Measurements from ENCODE around the gene CYFIP2. TPM values are rescaled to one million over a fixed set of nuclear protein-coding genes. Genes with fewer than 3 reads are reported as not detected.

Gene CYFIP2
- total RNA-seq, 1 donor from 2014 or later: 18.9 TPM

DNA sequence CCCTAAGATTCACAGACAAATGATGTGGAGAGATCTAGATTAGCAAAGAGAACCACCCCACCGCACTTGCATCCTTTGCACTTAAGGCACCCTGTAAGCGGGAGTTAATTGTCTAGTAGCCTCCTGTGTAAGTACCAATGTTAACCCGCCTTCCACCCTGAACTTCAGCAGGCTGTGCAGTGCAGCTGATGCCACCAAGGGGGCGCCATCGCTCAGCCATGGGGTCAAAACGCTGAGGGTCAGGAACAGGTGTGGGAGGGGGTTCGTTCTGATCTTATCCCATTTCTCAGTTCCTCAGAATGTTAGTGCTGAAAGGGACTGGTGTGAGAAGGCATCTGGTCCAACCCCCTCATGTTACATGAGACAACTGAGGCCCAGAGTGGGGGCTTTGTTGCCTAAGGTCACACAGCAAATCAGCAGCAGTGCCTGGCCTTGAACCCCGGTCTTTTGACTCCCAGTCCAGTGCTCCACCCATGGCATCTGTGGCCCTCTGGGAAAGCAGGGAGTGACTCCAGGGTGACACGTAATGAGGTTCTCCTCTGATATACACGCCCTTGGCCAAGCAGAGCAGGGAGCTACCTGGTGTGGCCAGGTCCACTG, 57.3 kb downstream of the CYFIP2 start:
- DNase-seq (ENCODE audit: low read depth, low spot score): no peak

DNA sequence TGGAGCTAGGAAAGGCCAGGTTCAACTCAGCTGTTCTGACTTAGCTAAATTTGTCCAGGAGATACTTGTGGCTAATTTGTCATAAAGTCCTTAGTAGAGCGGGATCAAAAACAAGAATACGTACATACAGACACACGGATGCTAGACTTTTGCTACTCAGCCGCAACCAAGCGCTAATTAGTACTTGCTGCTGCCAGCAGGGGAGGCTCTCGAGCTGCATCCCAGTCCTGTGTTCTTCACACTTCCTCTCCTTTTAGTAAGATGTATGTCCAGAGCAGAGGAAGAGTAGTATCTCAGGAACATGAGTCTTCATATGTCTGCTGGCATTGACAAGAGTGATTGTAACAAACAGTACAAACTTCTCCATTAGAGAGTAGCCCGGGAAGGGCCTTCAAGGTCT, 58.3 kb downstream of the CYFIP2 start:
- DNase-seq (ENCODE audit: low read depth, low spot score): no peak

DNA sequence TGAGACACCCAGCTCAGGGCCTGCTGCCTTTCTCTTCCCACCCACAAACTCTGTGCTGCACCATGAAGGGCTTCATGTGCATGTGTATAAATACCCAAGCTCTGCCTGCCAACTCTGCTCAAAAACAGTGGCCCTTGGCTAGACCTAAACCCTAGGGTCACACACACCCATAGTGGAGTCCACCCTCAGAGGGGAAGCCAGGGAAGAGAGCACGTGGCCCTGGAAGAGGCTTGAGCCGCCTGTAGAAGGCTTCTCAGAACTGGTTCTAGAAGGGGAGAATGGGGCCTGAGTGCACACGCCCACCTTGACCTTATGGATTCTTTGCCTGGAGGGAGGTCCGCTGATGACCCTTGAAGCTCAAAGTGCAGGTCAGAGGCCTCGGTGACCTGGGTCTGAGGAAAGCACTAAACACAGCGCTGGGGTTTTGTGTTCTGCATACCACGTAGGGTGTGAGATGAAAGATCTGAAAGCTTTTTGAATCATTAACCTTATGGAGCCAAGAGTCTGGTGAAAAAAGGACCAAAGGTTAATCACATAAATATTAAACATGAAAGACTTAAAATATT, 60.6 kb downstream of the CYFIP2 start:
- no peak for DNase-seq (ENCODE audit: low read depth, low spot score)

DNA sequence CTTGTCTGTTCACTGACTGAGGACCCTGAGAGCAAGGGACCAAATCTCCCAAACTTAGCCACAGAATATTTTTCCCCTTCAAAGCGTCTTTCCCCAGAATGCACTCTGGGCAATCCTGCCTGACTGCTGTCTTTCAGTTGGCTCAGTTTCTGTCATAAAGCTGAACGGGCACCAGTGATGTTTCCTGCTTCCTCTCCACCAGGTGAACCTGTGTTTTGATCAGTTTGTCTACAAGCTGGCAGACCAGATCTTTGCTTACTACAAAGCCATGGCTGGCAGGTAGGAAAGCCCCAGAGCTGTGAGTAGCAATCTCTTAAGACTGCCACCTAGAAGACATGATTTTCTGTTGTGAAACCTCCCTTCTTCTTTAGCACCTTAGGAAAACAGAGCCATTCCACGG, 61.8 kb downstream of the CYFIP2 start:
- DNase-seq (ENCODE audit: low read depth, low spot score): no peak

DNA sequence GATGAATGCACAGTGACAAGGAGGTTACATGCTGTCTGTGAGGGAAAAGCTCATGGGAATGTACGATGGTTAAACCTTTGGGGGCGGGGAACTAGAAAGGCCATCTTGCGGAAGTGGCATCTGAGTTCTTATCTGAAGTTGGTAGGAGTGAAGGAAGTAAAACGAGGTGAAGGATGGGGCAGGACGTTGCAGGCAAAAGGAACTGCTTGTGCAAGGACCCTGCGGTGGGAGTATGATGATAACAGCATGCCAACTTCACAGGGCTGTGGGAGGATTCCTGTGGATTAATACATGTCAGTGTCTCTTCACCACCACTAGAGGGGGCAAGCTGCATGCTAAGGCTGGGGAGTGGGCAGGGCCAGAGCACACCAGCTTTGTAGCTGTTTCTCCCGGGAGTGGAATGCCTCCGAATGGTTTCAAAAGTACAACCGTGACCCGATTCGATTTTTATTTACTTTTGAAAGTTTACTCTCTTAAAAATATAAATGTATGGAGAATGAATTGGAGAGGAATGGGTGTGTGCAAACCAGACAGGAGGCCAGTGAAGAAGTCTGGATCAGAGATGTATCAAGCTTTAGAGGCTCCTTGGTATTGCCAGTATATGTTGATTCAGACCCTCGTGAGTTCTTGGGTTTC, 62.5 kb downstream of the CYFIP2 start:
- peak; percentile 32 for DNase-seq (ENCODE audit: low read depth, low spot score)

DNA sequence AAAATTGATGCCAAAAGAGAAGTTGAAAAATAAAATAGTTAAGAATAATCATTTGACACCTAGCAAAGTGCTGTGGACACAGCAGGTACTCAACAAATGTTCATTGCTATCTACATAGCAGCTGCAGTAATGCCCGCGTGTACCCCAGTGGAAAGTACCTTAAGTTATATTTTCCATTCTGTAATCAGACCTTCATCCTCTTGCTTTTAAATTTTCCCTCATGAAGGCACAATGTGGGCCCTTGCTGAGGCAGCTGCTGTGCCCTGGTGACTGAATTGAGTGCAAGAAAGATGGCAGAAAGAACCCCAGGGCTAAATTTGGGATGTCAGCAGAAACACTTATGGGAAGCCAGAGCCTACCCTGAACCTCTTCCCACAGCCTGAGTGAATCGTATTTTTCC, 65.9 kb downstream of the CYFIP2 start:
- DNase-seq (ENCODE audit: low read depth, low spot score): no peak

DNA sequence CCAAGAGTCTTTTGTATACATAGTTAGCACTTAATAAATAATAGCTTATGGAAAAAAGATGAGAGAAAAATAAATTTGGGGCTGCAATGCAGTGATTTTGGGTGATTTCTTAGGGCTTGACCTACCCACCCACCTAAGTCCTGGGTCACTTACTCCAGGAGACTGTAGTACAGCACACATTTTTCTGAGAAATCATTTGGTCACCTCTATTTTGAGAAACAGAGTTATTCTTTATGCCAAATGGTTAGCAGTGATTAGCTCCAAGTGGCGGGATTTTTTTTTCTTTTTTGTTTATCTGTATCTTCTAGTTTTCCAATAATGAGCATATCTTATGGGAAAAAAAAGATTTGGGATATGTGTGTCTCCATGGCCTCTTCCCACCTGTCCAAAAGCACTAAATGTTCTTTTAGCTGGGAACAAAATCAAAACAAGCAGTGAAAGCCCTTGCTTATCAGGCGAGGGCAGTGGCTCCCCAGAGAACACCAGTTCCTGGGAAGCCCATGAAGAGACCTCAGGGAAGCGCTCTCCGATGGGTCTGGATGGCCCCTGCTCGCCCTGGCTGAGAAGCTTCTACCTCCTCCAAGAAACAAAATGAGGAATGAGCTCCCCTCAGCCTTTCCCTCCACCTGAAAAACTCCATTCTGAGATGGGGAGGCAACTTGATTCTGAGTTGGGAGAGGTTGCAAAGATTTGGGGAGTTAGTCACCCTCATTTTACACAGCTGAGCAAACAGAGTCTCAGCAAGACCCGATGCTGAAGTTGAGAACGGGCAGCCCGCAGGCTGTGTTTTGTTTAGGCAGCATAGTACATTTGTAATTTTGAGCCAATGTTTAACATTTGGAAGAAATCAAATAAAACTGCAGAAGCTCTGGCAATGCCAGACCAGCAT, 69.9 kb downstream of the CYFIP2 start:
- no peak for DNase-seq (ENCODE audit: low read depth, low spot score)

DNA sequence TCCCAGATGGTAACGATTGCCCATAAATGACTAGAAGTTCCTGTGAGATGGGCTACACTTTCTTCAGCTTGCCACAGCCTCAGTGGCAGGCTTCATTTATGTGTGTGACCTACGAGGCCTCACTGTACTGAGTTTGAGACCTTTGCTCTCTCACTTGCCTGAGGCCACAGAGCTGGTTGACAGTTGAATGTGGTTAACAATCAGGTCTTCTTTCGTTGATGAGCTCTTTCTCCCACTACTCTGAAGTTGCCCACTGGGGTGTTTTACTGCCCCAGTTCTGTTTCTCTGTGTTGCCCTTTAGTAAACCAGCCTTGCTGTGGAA, 70.5 kb downstream of the CYFIP2 start:
- no peak for DNase-seq (ENCODE audit: low read depth, low spot score)

DNA sequence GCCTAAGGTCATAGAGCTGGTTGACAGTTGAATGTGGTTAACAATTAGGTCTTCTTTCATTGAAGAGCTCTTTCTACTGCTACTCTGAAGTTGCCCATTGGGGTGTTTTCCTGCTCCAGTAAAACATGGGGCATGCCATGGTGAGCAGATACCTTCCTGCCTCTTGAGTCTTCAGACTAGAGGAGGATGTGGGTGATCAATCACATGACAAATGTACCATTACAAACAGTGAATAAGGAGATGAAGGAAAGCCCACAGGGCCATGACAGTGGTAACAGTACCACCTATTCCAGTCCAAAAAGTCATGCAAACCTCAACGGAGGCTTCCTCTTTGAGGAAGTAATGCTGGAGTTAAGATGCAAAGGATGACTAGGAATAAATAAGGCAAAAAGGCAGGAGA, 73.5 kb downstream of the CYFIP2 start:
- DNase-seq (ENCODE audit: low read depth, low spot score): no peak

DNA sequence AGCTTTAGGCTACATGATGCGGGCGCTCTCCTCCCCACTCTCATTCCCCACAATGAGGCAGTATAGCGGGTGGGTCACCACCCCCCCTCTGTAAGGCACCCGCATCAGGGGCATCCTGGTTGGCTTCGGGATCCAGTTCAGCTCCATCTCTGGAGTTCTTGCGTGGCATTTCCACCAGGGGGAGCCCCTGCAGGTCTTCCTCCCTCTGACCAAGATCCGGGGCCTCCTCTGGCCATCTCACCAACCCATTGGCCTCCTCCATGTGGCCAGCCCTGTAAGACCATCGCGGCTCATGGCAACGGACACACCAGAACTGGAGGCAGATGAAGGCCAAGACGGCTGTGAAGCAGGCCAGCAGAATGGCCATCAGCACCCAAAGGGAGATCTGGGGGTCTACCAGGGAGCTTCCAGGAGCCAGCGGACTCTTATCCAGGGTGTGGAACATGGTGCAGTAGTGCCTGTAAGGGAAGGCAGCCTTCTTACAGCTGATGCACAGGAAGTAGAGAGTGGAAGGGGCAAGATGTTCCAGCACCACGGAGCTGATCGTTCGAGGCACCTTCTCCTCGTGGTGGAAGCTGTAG, 77.0 kb downstream of the CYFIP2 start:
- no peak for DNase-seq (ENCODE audit: low read depth, low spot score)

DNA sequence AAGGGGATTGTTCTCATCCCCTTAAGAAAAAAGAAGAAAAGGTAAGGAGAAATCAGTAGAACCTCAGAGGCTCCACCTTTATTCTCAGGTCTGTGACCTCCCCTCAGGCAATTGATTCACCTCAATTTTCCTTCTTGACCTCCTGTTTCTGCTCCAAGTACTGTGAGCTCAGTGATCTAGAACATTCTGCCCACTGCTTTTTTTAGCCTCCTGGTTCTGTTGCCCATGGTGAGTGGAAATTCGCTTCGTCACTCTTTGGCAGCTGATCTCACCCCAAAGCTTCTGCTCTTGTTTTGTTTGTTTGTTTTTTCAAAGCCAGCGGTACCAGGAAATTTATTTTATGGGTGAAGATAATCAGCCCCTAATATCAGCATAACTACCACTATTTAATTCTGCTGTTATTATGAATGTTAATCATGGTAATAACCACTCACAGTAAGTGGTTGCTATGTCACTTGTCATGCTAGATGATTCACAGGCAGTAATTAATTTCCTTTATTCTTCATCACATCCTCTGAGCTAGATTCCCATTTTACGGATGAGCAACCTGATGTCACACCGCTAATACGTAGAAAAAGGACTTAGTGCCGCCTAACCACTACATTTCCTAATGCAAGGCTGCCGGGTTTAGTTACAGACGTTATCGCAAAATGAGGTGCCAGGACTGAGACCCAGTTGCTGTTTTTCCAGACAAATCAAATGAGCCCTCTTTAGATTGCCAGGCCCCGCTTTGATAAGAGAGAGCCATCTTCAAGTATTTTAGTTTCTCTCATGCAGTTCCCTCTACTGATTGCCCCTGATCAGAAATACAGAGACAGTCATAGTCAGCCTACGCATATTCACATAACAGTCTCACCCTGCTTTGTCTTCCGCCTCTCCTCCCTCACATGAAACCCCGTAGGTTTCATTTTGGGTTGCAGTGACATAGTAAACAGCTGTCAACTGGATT, 78.2 kb downstream of the CYFIP2 start:
- DNase-seq (ENCODE audit: low read depth, low spot score): no peak

DNA sequence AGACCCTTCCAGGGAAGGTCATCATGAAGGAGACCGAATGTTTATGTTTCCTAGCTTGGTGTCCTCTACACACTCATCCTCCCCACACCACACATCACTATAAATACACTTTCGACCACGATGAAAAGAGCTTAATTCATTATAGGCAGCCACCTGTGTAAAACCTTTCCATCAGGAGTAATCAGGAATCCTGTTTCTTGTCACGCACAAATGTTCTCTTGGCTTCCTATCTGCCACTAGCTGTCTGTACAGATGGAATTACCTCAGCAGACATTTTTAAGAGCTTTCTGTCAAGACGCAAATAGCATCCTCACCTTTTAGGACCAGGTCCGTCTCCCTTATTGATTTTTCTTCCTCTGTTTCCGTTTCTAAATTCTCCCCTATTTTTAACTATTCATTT, 79.1 kb downstream of the CYFIP2 start:
- no peak for DNase-seq (ENCODE audit: low read depth, low spot score)

DNA sequence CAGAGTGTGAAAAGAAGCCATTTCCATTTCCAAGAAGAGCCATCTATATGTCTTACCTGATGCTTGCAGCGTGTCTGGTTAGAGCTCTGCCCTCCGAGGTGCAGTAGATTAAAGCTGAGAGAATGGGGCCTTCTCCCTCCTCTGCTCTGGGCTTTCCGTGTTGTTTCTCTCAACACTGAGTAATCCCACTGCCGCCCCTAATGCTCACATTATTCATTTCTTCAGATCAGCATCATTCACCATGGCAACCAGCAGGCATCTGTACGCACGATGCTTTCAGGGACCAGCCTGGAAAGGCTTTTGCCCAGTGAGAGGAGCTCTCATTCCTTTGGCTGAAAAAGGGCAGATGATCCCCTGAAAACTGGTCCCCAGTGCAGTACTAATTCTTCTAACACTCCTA, 79.6 kb downstream of the CYFIP2 start:
- no peak for DNase-seq (ENCODE audit: low read depth, low spot score)

DNA sequence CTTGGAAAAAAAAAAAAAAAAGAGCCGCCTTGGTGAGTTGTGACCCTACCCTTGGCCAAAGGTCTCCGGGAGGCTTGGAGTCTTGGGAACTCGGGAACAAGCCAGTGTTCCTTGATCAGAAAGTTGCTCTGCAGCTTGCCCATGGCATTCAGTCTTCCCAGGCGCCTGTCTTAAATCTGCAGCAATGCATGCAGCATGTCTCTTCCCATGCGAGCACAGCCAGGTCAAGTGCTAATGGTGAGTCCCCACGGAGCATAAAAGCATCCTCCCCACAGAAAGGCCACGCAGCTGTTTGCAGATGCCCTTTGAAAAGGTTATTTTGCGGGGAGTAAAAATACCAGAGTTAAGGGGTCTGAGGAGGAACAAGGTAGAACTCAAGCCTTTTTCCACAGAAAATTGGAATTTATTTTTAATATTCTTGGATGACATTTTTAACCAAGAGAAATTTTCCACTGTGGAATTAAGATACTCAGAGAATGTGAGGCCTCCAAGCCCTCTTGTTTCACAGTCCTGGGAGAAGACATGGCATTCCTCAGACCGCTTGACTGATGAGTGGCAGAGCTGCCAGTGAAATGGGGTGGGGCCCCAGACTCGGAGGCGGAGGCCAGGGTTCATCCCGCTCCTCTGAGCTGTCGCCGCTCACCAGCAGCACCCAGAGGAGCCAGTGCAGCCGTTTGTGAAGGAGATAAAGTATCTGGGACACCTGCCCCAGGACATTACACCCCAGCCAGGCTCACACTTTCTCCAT, 81.6 kb downstream of the CYFIP2 start:
- DNase-seq (ENCODE audit: low read depth, low spot score): no peak

DNA sequence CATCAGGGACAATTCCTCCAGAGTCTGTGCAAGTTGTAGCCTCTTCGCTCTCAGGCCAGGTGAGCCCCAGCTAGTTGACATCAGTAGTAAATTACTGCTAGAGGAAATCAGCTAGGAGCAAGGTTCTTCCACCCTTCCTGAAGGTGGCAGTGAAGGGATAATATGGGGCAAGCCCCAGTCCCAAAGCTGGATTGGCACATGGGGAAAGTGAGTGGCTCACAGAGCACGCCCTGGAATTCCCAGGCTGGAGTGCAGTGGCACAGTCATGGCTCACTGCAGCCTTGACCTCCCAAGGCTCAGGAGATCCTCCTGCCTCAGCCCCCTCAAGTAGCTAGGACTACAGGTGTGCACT, 82.1 kb downstream of the CYFIP2 start:
- DNase-seq (ENCODE audit: low read depth, low spot score): no peak

DNA sequence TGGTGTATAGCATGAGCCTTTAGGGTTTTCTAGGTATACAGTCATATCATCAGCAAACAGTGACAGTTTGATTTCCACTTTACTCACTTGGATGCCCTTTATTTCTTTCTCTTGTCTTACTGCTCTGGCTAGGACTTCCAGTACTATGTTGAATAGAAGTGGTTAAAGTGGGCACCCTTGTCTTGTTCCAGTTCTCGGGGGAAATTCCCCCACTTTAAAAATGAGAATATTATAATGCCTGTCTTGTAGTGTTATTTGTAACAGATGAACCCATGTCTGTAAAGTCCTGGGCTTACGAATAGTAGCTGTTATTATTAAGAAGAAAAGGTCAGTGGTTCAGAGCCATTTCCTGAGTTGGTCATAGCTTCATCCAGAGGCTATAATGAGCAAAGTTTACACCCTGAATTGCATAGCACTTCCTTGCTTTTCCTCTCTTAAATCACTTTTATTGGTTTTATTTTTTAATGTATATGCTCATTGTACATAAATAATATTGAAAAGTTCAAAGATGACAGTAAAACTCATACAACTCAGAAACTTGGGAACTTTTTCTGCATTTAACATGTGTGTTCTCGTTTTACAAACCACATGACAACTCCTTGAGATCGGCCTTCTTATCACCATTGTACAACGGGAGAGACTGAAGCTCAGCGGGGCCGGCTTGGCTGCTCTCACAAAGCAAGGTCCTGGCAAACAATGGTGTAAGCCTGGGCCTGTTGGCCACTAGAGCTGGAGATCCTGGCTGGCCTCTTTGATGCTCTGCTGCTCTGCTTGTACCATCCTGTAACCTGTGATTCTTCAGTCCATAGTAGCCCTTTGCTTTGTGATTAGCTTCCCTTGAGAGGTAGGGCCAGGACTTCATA, 85.2 kb downstream of the CYFIP2 start:
- no peak for DNase-seq (ENCODE audit: low read depth, low spot score)

DNA sequence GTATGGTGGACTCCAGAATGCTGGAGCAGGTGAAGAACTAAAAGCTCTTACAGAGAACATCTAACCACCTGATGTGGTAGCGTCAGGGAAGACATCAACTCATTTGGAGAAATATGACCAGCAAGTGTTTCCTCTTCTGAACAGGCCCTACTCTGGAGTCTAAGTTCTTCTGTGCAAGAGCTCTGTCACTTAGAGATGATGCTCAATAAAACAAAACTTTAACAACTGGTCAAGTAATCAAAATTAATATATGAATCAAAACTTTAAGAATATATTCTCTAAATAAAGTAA, 85.8 kb downstream of the CYFIP2 start:
- no peak for DNase-seq (ENCODE audit: low read depth, low spot score)

DNA sequence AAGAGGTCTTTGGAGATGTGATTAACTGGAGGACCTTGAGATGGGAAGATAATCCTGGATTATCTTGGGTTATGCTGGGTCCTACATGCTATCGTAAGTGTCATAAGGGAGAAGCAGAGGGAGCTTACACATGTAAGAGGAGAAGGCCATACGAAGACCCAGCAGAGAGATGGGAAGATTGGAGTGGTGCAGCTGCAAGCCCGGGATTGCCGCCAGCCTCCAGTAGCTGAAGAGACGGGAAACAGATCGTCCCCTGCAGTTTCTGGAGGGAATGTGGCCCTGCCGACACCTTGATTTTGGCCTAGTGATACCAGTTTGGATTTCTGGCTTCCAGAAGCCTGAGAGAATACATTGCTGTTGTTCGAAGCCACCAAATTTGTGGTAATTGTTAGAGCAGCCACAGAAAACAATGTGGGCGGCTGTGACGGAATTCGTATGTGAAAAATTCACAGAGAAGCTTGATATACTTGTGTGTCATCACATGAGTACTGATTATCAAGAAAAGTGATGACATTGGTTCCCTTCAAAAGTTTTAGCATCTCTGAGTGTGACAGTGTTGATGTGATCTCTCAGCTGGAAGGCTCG, 86.9 kb downstream of the CYFIP2 start:
- DNase-seq (ENCODE audit: low read depth, low spot score): no peak

DNA sequence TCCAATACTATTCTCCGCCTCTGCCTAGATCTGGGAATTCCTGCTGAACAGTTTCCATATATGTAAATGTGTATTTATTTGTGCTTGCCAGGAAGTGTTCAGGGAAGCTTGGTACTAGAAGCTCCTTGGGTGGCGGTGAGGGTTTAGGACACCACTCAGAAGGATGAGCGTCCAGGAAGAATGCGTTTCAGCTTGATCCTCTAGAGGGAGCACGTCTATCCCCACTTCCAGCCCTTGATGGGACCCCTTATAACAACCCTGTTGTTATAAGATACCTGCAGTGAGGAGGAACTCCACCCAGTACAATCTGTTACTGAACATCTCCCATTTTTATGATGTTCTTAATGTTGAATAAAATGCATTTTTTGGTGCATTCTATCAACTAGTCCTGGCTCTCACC, 88.9 kb downstream of the CYFIP2 start:
- DNase-seq (ENCODE audit: low read depth, low spot score): no peak

Measured in pulmonary artery endothelial cell (primary cell).